Measurements from ENCODE around the gene KCP.

- TF ChIP-seq CTCF (IDR thresholded peaks at IDR 0.05) (no peak), IRF2 (CRISPR knock-in tag; IDR thresholded peaks at IDR 0.05; ENCODE audit: borderline replicate concordance, low read depth) (no peak), E2F4 (CRISPR knock-in tag; IDR thresholded peaks at IDR 0.05; ENCODE audit: borderline replicate concordance, low read depth) (no peak), JUN (CRISPR knock-in tag; IDR thresholded peaks at IDR 0.05) (no peak)
These were observed 37.3 kb upstream of the KCP start for GRCh38 chr7:128947854-128948253.
